ENCODE measurements around the gene PRKAB1. TPM values are rescaled to one million over a fixed set of nuclear protein-coding genes. Genes with fewer than 3 reads are reported as not detected.
A peak's percentile ranks its signal among the peaks of the same experiment; 100 is the strongest.

PRKAB1 gene
- total and polyA plus RNA-seq, 2 experiments from 2014 or later: 35.8 to 184 TPM

DNA sequence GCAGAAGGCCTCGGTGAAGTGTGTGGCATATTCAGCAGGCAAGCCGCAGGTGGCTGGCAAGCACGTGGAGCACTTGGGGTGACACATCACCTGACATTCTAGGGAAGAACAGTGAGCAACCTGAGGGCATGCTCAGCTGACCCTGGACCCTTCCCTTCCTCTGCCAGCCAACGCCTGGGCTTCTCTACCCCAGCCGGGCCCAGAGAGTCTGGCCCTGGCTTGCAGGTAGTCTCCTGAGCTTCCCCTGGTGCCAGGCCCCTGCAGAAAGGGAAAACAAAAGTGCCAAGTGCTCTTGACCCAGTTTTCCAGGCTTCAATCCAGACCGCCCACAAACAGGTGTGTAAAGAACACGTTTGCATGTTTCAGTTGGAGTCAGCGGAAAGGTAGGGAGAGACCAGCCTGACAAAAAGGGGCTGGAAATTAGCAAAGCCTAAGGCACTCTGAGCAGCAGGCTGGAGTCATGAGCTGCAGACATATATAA, 45.7 kb downstream of the PRKAB1 start:
- Histone ChIP-seq H3K27me3 (no peaks in the 10 kb centered on the region), H3K4me3 (no peak overlapping the region), H3K4me1 (ENCODE audit: low read depth) (no peaks in the 10 kb centered on the region), H3K36me3 (no peaks in the 10 kb centered on the region), H3K9me3 (ENCODE audit: low read depth) (no peaks in the 10 kb centered on the region), H3K27ac (no peak overlapping the region)
- no peak for TF ChIP-seq CTCF (IDR thresholded peaks at IDR 0.05; ENCODE audit: low read depth, low read length)
- no peak for DNase-seq (ENCODE audit: low read depth in 1 of 2, low spot score in 1 of 2)

DNA sequence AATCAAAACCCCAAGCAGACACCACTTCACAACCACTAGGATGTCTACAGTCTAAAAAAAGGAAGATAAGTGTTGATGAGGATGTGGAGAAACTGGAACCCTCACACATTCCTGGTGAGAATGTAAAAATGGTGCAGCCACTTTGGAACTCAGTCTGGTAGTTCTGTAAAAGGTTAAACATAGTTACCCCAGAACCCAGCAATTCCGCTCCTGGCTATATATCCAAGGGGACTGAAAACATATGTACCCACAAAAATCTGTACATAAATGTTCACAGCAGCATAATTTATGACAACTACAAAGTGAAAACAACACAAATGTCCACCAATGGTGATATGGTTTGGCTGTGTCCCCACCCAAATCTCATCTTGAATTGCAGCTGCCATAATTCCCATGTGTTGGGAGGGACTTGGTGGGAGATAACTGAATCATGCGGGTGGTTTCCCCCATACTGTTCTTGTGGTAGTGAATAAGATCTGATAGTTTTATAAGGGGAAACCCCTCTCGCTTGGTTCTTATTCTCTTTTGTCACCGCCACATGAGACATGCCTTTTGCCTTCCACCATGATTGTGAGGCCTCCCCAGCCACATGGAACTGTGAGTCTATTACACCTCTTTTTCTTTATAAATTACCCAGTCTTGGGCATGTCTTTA, 46.8 kb downstream of the PRKAB1 start:
- Histone ChIP-seq H3K36me3 (no peaks in the 10 kb centered on the region), H3K4me3 (no peak overlapping the region), H3K4me1 (ENCODE audit: low read depth) (no peaks in the 10 kb centered on the region), H3K27ac (no peak overlapping the region), H3K27me3 (no peaks in the 10 kb centered on the region), H3K9me3 (ENCODE audit: low read depth) (no peaks in the 10 kb centered on the region)
- no peak for DNase-seq (ENCODE audit: low read depth in 1 of 2, low spot score in 1 of 2)
- TF ChIP-seq CTCF (IDR thresholded peaks at IDR 0.05; ENCODE audit: low read depth, low read length): no peak

DNA sequence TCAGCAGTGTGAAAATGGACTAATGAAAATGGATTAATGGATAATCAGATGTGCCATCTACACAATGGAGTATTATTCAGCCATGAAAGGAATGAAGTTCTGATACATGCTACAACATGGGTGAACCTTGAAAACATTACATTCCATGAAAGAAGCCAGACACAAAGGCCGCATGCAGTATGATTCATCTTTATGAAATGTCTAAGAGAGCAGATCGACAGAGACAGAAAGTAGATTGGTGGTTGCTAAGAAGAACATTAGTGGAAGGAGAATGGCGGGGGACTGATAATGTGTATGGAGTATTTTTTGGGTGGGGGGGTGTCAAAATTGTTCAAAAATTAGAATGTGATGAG, 47.3 kb downstream of the PRKAB1 start:
- H3K4me1 ChIP-seq (ENCODE audit: low read depth): no peaks in the 10 kb centered on the region
- H3K27me3 ChIP-seq: no peaks in the 10 kb centered on the region
- no peak overlapping the region for H3K4me3 ChIP-seq
- H3K9me3 ChIP-seq (ENCODE audit: low read depth): no peaks in the 10 kb centered on the region
- no peak for TF ChIP-seq CTCF (IDR thresholded peaks at IDR 0.05; ENCODE audit: low read depth, low read length)
- no peak overlapping the region for H3K27ac ChIP-seq
- DNase-seq (ENCODE audit: low read depth in 1 of 2, low spot score in 1 of 2): peak in 1 of 2 donors; percentile 19
- H3K36me3 ChIP-seq: no peaks in the 10 kb centered on the region

GRCh38 chr12:119718141-119718540, 50.2 kb downstream of the PRKAB1 start:
- DNase-seq (ENCODE audit: low read depth in 1 of 2, low spot score in 1 of 2): no peak
- H3K4me1 ChIP-seq (ENCODE audit: low read depth): no peaks in the 10 kb centered on the region
- H3K27ac ChIP-seq: no peak overlapping the region
- no peak overlapping the region for H3K4me3 ChIP-seq
- no peaks in the 10 kb centered on the region for H3K27me3 ChIP-seq
- no peak for TF ChIP-seq CTCF (IDR thresholded peaks at IDR 0.05; ENCODE audit: low read depth, low read length)
- H3K9me3 ChIP-seq (ENCODE audit: low read depth): no peaks in the 10 kb centered on the region
- H3K36me3 ChIP-seq: no peaks in the 10 kb centered on the region

- Histone ChIP-seq H3K27me3 (no peaks in the 10 kb centered on the region), H3K27ac (no peak overlapping the region), H3K9me3 (ENCODE audit: low read depth) (no peaks in the 10 kb centered on the region), H3K36me3 (no peaks in the 10 kb centered on the region), H3K4me3 (no peak overlapping the region), H3K4me1 (ENCODE audit: low read depth) (no peaks in the 10 kb centered on the region)
- no peak for DNase-seq (ENCODE audit: low read depth in 1 of 2, low spot score in 1 of 2)
- no peak for TF ChIP-seq CTCF (IDR thresholded peaks at IDR 0.05; ENCODE audit: low read depth, low read length)
Measured at GRCh38 chr12:119720349-119720748, 52.4 kb downstream of the PRKAB1 start.
